SH-SY5Y (cell line): Measurements from ENCODE around the gene ITSN1.

Experiments used
- GATA2 ChIP-seq: IDR thresholded peaks from 2 replicates; pipeline ENCODE4 v1.6.1; 2011; ENCODE audit warnings: mild to moderate bottlenecking, low read depth, low read length
- GATA3 ChIP-seq: IDR thresholded peaks from 2 replicates; pipeline ENCODE4 v1.6.1; 2011; ENCODE audit warnings: low read depth, mild to moderate bottlenecking, low read length, moderate library complexity

Gene ITSN1

GRCh38 chr21:33753886-33754285 lies 111.6 kb downstream of the ITSN1 start:
- TF ChIP-seq GATA2 (no peak), GATA3 (no peak)

DNA sequence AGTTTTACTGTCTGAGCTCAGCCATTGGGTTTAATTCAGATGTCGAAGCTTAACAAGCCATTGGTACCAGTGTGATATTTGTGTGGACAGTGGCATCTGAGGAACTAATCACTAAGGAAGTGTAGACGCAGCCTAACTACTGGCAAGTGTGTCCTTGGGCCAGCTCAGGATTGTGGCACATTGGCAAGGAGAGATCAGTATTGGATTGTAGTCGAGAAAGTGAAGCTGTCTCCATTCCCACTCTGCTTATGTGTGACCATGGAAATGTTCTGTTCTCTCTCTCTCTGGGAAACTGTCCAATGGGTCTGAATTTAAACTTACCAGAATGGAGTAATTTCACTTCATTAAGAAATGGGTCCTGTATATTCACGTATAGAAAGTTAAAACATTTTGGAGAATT lies 112.2 kb downstream of the ITSN1 start:
- TF ChIP-seq GATA2, result no peak
- TF ChIP-seq GATA3, result no peak

GRCh38 chr21:33755354-33755753 lies 113.1 kb downstream of the ITSN1 start:
- TF ChIP-seq GATA2, result no peak
- TF ChIP-seq GATA3, result no peak

DNA sequence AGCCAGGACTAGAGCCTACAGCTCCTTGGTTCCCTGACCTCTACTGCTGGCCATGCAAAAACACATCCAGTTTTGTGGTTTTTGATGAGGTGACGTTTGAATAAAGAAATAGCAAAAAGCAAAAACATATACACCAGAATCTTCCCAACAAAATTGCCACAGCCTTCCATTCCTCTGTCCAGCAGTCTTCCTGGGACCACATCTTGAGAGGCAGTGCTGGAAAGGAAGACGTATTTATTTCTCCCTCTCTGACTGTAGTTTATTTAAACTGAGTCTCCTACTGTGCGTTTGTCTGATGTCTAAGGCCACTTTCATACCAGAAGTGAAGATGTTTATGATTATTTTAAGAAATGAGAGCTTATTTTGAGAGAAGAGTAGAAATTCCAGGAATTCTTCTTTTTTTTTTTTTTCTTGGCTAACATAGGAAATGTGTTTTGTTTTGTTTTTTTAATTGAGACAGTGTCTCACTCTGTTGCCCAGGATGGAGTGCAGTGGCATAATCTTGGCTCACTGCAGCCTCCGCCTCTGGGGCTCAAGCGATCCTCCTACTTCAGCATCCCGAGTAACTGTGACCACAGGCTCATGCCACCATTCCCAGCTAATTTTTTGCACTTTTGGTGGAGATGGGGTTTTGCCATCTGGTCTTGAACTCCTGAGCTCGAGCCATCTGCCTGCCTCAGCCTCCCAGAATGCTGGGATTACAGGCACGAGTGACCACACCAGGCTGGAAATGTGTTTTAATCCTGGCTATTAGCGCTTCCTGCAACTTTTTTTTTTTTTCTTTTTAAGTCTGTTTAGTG lies 118.5 kb downstream of the ITSN1 start:
- TF ChIP-seq GATA3 (no peak), GATA2 (no peak)

DNA sequence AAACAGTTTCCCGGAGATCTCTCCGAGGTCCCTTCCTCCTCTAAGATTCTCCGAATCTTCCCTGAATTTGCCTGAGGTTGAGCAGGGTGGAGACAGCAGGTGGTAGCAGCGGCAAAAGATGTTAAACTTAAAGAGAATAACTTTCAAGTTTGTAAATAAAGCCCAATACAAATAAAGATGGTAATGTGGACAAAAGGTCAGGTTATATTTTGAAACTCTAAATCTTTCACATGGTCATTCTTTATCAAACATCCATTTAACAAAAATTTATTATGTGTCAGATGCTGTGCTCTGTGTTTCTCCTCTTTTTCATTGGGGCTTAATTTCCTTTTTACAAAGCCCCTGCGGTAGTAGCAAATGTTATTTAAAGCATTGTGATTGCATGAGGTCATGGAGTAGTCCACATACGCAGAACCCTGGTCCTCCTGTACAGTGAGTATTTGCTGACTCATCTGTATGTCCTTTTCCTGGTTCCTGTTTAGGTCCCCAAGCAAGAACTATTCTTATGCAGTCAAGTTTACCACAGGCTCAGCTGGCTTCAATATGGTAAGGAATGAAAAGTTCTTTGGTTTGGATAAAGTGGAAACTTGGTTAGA lies 119.2 kb downstream of the ITSN1 start:
- TF ChIP-seq GATA3 (no peak), GATA2 (no peak)

GRCh38 chr21:33762803-33763581 lies 120.7 kb downstream of the ITSN1 start:
- no peak for TF ChIP-seq GATA2
- no peak for TF ChIP-seq GATA3

GRCh38 chr21:33763582-33763899 lies 121.2 kb downstream of the ITSN1 start:
- TF ChIP-seq GATA3 (no peak), GATA2 (no peak)

- TF ChIP-seq GATA2 (no peak), GATA3 (no peak)
These were observed 124.9 kb downstream of the ITSN1 start for GRCh38 chr21:33767236-33767635.

DNA sequence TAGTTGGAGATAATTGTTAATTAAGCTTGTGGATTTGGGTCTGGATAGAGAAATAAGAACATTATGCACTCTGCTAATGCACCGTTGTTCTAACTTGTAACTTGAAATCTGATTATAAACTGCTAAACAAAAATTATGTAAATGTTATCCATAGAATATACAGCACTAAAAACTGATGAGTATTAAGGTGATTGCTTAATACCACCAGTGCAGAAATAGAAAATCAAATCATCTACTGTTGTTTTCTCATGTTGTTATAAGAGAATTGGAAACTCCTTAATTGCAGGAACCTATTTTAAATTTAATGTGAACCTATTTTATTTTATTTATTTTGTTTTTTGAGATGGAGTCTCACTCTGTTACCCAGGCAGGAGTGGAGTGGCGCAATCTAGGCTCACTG lies 125.7 kb downstream of the ITSN1 start:
- TF ChIP-seq GATA2, result no peak
- no peak for TF ChIP-seq GATA3

- no peak for TF ChIP-seq GATA3
These were observed 126.8 kb downstream of the ITSN1 start for GRCh38 chr21:33769057-33769456.

DNA sequence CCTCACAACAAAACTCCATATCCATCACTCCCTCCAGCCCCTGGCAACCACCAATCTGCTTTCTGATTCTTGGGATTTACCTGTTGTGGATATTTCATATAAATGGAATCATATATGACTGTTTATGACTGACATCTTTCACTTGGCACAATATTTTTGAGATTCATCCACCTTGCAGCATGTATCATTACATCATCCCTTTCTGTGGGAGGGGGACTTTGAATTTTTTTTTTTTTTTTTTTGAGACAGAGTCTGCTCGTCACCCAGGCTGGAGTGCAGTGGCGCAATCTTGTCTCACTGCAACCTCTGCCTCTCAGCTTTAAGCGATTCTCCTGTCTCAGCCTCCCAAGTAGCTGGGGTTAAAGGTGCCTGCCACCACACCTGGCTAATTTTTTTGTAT lies 128.2 kb downstream of the ITSN1 start:
- TF ChIP-seq GATA2 (no peak), GATA3 (no peak)

DNA sequence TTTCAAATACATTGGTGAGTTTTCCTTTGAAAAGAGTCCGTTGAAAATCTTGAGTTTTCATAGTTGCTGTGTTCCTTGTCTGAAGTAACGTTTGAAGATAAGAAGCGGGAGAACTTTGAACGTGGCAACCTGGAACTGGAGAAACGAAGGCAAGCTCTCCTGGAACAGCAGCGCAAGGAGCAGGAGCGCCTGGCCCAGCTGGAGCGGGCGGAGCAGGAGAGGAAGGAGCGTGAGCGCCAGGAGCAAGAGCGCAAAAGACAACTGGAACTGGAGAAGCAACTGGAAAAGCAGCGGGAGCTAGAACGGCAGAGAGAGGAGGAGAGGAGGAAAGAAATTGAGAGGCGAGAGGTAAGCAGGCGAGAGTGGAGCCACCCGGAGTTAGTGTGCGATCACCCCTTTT lies 129.7 kb downstream of the ITSN1 start:
- TF ChIP-seq GATA3 (no peak), GATA2 (no peak)

DNA sequence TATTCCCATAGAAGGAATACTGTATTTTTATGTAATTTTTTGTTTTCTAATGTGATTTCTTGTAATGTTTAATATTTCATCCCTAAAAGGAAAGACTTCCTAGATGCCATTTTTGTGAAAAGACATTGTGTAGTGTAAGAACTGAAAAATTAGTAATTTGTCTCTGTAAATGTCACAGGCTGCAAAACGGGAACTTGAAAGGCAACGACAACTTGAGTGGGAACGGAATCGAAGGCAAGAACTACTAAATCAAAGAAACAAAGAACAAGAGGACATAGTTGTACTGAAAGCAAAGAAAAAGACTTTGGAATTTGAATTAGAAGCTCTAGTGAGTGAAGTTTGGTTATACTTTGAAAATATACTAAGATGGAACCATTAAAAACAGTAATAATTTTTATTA lies 132.2 kb downstream of the ITSN1 start:
- TF ChIP-seq GATA2, result no peak

- TF ChIP-seq GATA2 (no peak), GATA3 (no peak)
These were observed 133.0 kb downstream of the ITSN1 start for GRCh38 chr21:33775100-33775828.
